H1 (cell line): ENCODE data around the gene LMAN1. TPM values are rescaled to one million over a fixed set of nuclear protein-coding genes. Genes with fewer than 3 reads are reported as not detected.
A peak's percentile ranks its signal among the peaks of the same experiment; 100 is the strongest.

Source experiments
- CTCF ChIA-PET: fragments of 300-600 bp; sonication (Branson Sonifier 250); formaldehyde crosslinking; loops from one replicate; lab custom pipeline; 2021; ENCODE audit not compliant: partially characterized antibody; lab: Charles Lee
- POLR2A ChIA-PET: fragments of 300-600 bp; sonication (Branson Sonifier 250); formaldehyde crosslinking; loops from one replicate; lab custom pipeline; 2021; ENCODE audit warnings: inconsistent platforms; ENCODE audit not compliant: partially characterized antibody; lab: Charles Lee
- DNase-seq, 2 experiments: peaks; one replicate each; pipeline versions ENCODE4 v3.0.0 to v3.0.0-alpha.2; 2010 to 2022; ENCODE audit warnings: low spot score in 2 of 2, low read depth in 1 of 2, mixed read lengths in 1 of 2
- FAIRE-seq: peaks from 2 replicates; lab custom pipeline; 2011; peaks lifted over from hg19 to GRCh38; lab: Jason Lieb, UNC
- H2AFZ ChIP-seq: 2 replicates; pipeline ENCODE4 v1.8.1; 2012; ENCODE audit warnings: low read length, inconsistent platforms
- H2AK5ac ChIP-seq: 2 replicates; pipeline ENCODE4 v1.6.1; 2013; ENCODE audit warnings: low read depth, low read length
- H2BK120ac ChIP-seq: replicated peaks from 2 replicates; pipeline ENCODE3; 2013; ENCODE audit warnings: low read depth, low read length, inconsistent platforms
- H2BK12ac ChIP-seq: 2 replicates; pipeline ENCODE4 v1.6.1; 2013; ENCODE audit warnings: low read depth, low read length
- H2BK15ac ChIP-seq: 2 replicates; pipeline ENCODE4 v1.6.1; 2013; ENCODE audit warnings: low read length
- H2BK20ac ChIP-seq: 2 replicates; pipeline ENCODE4 v1.6.1; 2013; ENCODE audit warnings: low read length
- H2BK5ac ChIP-seq: 2 replicates; pipeline ENCODE4 v1.6.1; 2013; ENCODE audit warnings: low read depth, low read length
- H3K14ac ChIP-seq: 2 replicates; pipeline ENCODE4 v1.6.1; 2013; ENCODE audit warnings: inconsistent platforms; ENCODE audit not compliant: insufficient read length
- H3K18ac ChIP-seq: 2 replicates; pipeline ENCODE4 v1.6.1; 2013; ENCODE audit warnings: low read length; ENCODE audit errors: extremely low read depth
- H3K23ac ChIP-seq: 2 replicates; pipeline ENCODE4 v1.6.1; 2013; ENCODE audit warnings: inconsistent platforms; ENCODE audit not compliant: insufficient read length
- H3K23me2 ChIP-seq: 2 replicates; pipeline ENCODE4 v1.6.1; 2013; ENCODE audit warnings: low read depth, low read length
- H3K27ac ChIP-seq: 2 replicates; pipeline ENCODE4 v1.6.1; 2011; ENCODE audit warnings: low read depth, low read length, inconsistent platforms
- H3K27me3 ChIP-seq, 4 experiments: replicated peaks in 1 of 4; 1 replicate in 1 of 4; 2 replicates in 3 of 4; pipeline versions ENCODE4 v1.6.1 to v1.8.1; 2011 to 2013; ENCODE audit warnings: low read length in 3 of 4, mild to moderate bottlenecking in 3 of 4, inconsistent platforms in 2 of 4, mixed read lengths in 2 of 4, moderate library complexity in 1 of 4; ENCODE audit not compliant: control insufficient read depth in 3 of 4, insufficient read depth in 3 of 4; ENCODE audit errors: extremely low read depth in 1 of 4
- H3K36me3 ChIP-seq, 4 experiments: 2 replicates each; pipeline versions ENCODE4 v1.6.1 to v1.8.1; 2011 to 2013; ENCODE audit warnings: mild to moderate bottlenecking in 4 of 4, low read length in 3 of 4, moderate library complexity in 2 of 4, control low read depth in 1 of 4, inconsistent platforms in 1 of 4; ENCODE audit not compliant: insufficient read depth in 4 of 4, control insufficient read depth in 2 of 4
- H3K4ac ChIP-seq: replicated peaks from 2 replicates; pipeline ENCODE3; 2013; ENCODE audit warnings: low read length, low read depth, mixed read lengths, inconsistent platforms; ENCODE audit not compliant: insufficient read length
- H3K4me1 ChIP-seq, 4 experiments: replicated peaks in 1 of 4; 1 replicate in 1 of 4; 2 replicates in 3 of 4; pipeline versions ENCODE4 v1.6.1 to v1.8.1; 2011 to 2013; ENCODE audit warnings: low read length in 3 of 4, inconsistent platforms in 2 of 4, mixed read lengths in 1 of 4; ENCODE audit not compliant: insufficient read depth in 4 of 4, control insufficient read depth in 3 of 4
- H3K4me2 ChIP-seq, 2 experiments: 2 replicates each; pipeline versions ENCODE4 v1.6.1 to v1.8.1; 2011 to 2013; ENCODE audit warnings: low read depth in 2 of 2, low read length in 2 of 2, control low read depth in 1 of 2, inconsistent platforms in 1 of 2, mild to moderate bottlenecking in 1 of 2; ENCODE audit not compliant: insufficient read depth in 1 of 2
- H3K4me3 ChIP-seq, 4 experiments: fragments of 200-600, 300-600 bp in 1 of 4; sonication (generic), shearing (Covaris generic), sonication (Bioruptor Twin) in 1 of 4; 2 replicates each; pipeline versions ENCODE4 v1.5.1 to v1.8.1; 2011 to 2016; ENCODE audit warnings: low read length in 4 of 4, low read depth in 3 of 4, control low read depth in 2 of 4, inconsistent platforms in 2 of 4, mild to moderate bottlenecking in 2 of 4, mixed read lengths in 1 of 4, moderate library complexity in 1 of 4; ENCODE audit not compliant: insufficient read depth in 2 of 4; ENCODE audit errors: extremely low read depth in 1 of 4
- H3K56ac ChIP-seq: replicated peaks from 2 replicates; pipeline ENCODE3; 2013; ENCODE audit warnings: low read depth, mild to moderate bottlenecking, mixed read lengths, low read length, inconsistent platforms; ENCODE audit not compliant: insufficient read length
- H3K79me1 ChIP-seq: 2 replicates; pipeline ENCODE4 v1.6.1; 2013; ENCODE audit warnings: low read depth, low read length, control low read depth
- H3K79me2 ChIP-seq, 2 experiments: 2 replicates each; pipeline versions ENCODE4 v1.6.1 to v1.8.1; 2012 to 2013; ENCODE audit warnings: low read length in 2 of 2, mild to moderate bottlenecking in 2 of 2, inconsistent platforms in 1 of 2; ENCODE audit not compliant: insufficient read depth in 2 of 2, control insufficient read depth in 1 of 2
- H3K9ac ChIP-seq, 4 experiments: replicated peaks in 1 of 4; 1 replicate in 1 of 4; 2 replicates in 3 of 4; pipeline versions ENCODE4 v1.6.1 to v1.8.1; 2011 to 2013; ENCODE audit warnings: low read depth in 3 of 4, low read length in 3 of 4, control low read depth in 2 of 4, mild to moderate bottlenecking in 2 of 4, moderate library complexity in 2 of 4, inconsistent platforms in 1 of 4; ENCODE audit errors: extremely low read depth in 1 of 4
- H3K9me3 ChIP-seq, 2 experiments: 2 replicates each; pipeline versions ENCODE4 v1.6.1 to v1.8.1; 2012 to 2013; ENCODE audit warnings: mild to moderate bottlenecking in 2 of 2, moderate library complexity in 2 of 2, control low read depth in 1 of 2, inconsistent platforms in 1 of 2, low read depth in 1 of 2, low read length in 1 of 2, mixed read lengths in 1 of 2; ENCODE audit not compliant: insufficient read depth in 2 of 2
- H4K20me1 ChIP-seq, 2 experiments: replicated peaks in 1 of 2; 2 replicates each; pipeline versions ENCODE3 to v1.8.1; 2011 to 2013; ENCODE audit warnings: inconsistent platforms in 2 of 2, low read length in 2 of 2, mild to moderate bottlenecking in 1 of 2; ENCODE audit not compliant: insufficient read depth in 2 of 2, control insufficient read depth in 1 of 2
- H4K5ac ChIP-seq: 2 replicates; pipeline ENCODE4 v1.6.1; 2013; ENCODE audit warnings: low read length, low read depth, mixed read lengths, inconsistent platforms; ENCODE audit not compliant: insufficient read length
- H4K8ac ChIP-seq: 2 replicates; pipeline ENCODE4 v1.8.0; 2013; ENCODE audit warnings: mild to moderate bottlenecking, moderate library complexity, low read length, inconsistent platforms; ENCODE audit not compliant: insufficient read depth; ENCODE audit errors: extremely low read depth
- H4K91ac ChIP-seq: replicated peaks from 2 replicates; pipeline ENCODE3; 2013; ENCODE audit warnings: low read length, mixed read lengths, inconsistent platforms; ENCODE audit not compliant: insufficient read length
- BACH1 ChIP-seq: IDR thresholded peaks from 2 replicates; pipeline ENCODE4 v1.6.1; 2012; ENCODE audit warnings: low read length, improper control_type of control experiment
- CBX8 ChIP-seq: fragments of 300-800, 300-1000 bp; sonication (generic); IDR thresholded peaks from 2 replicates; pipeline ENCODE4 v1.7.1; 2016; ENCODE audit warnings: low read depth, low read length, borderline replicate concordance
- EP300 ChIP-seq, 2 experiments: IDR thresholded peaks; 1 replicate in 1 of 2; 2 replicates in 1 of 2; pipeline ENCODE4 v1.6.1; 2011 to 2012; ENCODE audit warnings: low read depth in 2 of 2, low read length in 2 of 2, mild to moderate bottlenecking in 2 of 2, borderline replicate concordance in 1 of 2, inconsistent platforms in 1 of 2, moderate library complexity in 1 of 2
- KDM1A ChIP-seq: fragments of 200-600, 300-600 bp; sonication (generic); IDR thresholded peaks from 2 replicates; pipeline ENCODE4 v1.7.1; 2016; ENCODE audit warnings: mild to moderate bottlenecking, low read length, borderline replicate concordance
- POLR2A ChIP-seq, 2 experiments: IDR thresholded peaks; 1 replicate in 1 of 2; 2 replicates in 1 of 2; pipeline ENCODE4 v1.6.1; 2011; ENCODE audit warnings: low read depth in 2 of 2, low read length in 2 of 2, mild to moderate bottlenecking in 2 of 2; ENCODE audit errors: control extremely low read depth in 1 of 2
- RXRA ChIP-seq: IDR thresholded peaks from 2 replicates; pipeline ENCODE4 v1.6.1; 2011; ENCODE audit warnings: low read depth, mild to moderate bottlenecking, low read length, moderate library complexity; ENCODE audit not compliant: insufficient read depth
- TAF1 ChIP-seq: IDR thresholded peaks from 2 replicates; pipeline ENCODE4 v1.6.1; 2011; ENCODE audit warnings: mild to moderate bottlenecking, low read depth, low read length
- WGBS, 2 experiments: shearing (Covaris generic) in 1 of 2; methylation state at CpG; one replicate each; pipeline versions ENCODE4 v1.1.6 to v1.1.7; 2013 to 2015; ENCODE audit warnings: low lambda C conversion rate in 2 of 2, mixed read lengths in 2 of 2, inconsistent platforms in 1 of 2, low coverage in 1 of 2, missing lambda C conversion rate in 1 of 2; ENCODE audit not compliant: insufficient replicate concordance in 2 of 2, insufficient coverage in 1 of 2, insufficient read length in 1 of 2; ENCODE audit errors: extremely low coverage in 1 of 2, missing lambda C conversion rate in 1 of 2; 5-methylcytosine and 5-hydroxymethylcytosine counted together
- polyA plus RNA-seq, 7 experiments: library from polyadenylated mRNA; depleted of rRNA in 3 of 7; stranded (reverse) in 5 of 7; unstranded in 2 of 7; fragments of >200 nt in 5 of 7; fragments of 200-250 nt in 2 of 7; gene quantifications; 1 replicate in 5 of 7; 2 replicates in 1 of 7; 4 replicates in 1 of 7; pipeline versions ENCODE4 v1.2.1 to v1.2.3, GENCODE V29; 2011 to 2013; ENCODE audit warnings: missing spikeins in 2 of 7, mixed read lengths in 2 of 7
- total RNA-seq: library from RNA; stranded (reverse); fragmentation: NEBNext Ultra II Directional; extraction: Animal tissue kit (Norgen Biotek cat#: 25700); gene quantifications from 2 replicates; pipeline ENCODE4 v1.2.1, GENCODE V29; 2021

LMAN1 gene
- total and polyA plus RNA-seq, 2 of the 8 experiments (the other 6 are each of a cell fraction or from before 2014, with no cell fraction given) = 20.3 to 73.6 TPM

- H3K4me3 ChIP-seq = no peak overlapping the region
- FAIRE-seq (no peak), DNase-seq (no peak)
- H3K9ac ChIP-seq = no peak overlapping the region
- H3K9me3 ChIP-seq = no peaks in the 10 kb centered on the region
- H3K27me3 ChIP-seq = peaks cover 0 to 11% (median 3%) of the 10 kb centered on the region in 4 experiments; a peak in 5 of 7 replicates
- peak overlapping the region; percentile 5; the same call in 1 of the 2 replicates for H2AFZ ChIP-seq
- H3K56ac ChIP-seq = no peak overlapping the region
- H3K23me2 ChIP-seq = no peaks in the 10 kb centered on the region
- 74% methylated on average over 5 of the region's 5 CpGs; no CpG with 5 or more reads in 1 of the 2 experiments for WGBS, 2 experiments
- no peaks in the 10 kb centered on the region for H3K79me1 ChIP-seq
- no peak overlapping the region for H2AK5ac ChIP-seq
- no peak overlapping the region for H2BK20ac ChIP-seq
- no peak overlapping the region for H3K14ac ChIP-seq
- no peak overlapping the region for H2BK12ac ChIP-seq
- no peak overlapping the region for H3K18ac ChIP-seq
- no peak overlapping the region for H3K27ac ChIP-seq
- no peak overlapping the region for H3K4ac ChIP-seq
- H3K4me1 ChIP-seq = peaks cover 0 to 3% (median 0%) of the 10 kb centered on the region in 4 experiments; a peak in 1 of 7 replicates
- H3K4me2 ChIP-seq = no peak overlapping the region
- no peak overlapping the region for H4K91ac ChIP-seq
- TF ChIP-seq CBX8 (no peak), TAF1 (no peak), KDM1A (no peak), BACH1 (no peak), POLR2A (IDR thresholded peaks at IDR 0.05; ENCODE audit: control extremely low read depth in 1 of 2, low read depth in 2 of 2, low read length in 2 of 2) (no peak), EP300 (IDR thresholded peaks at IDR 0.05; ENCODE audit: borderline replicate concordance in 1 of 2, low read depth in 2 of 2, low read length in 2 of 2) (no peak), RXRA (no peak)
- no peak overlapping the region for H2BK5ac ChIP-seq
- H4K20me1 ChIP-seq = no peaks in the 10 kb centered on the region
- ChIA-PET CTCF (interaction anchor here (1.9 kb wide), 1 partner anchor 9 kb away, joined by 5 read pairs; no protein-coding TSS in a partner anchor), POLR2A (no interaction called here)
- no peak overlapping the region for H2BK15ac ChIP-seq
- H3K79me2 ChIP-seq = no peaks in the 10 kb centered on the region
- no peak overlapping the region for H4K5ac ChIP-seq
- no peak overlapping the region for H4K8ac ChIP-seq
- H2BK120ac ChIP-seq = no peak overlapping the region
- no peaks in the 10 kb centered on the region for H3K36me3 ChIP-seq
- H3K23ac ChIP-seq = no peak overlapping the region
Measured at GRCh38 chr18:59380706-59381105, 21.6 kb upstream of the LMAN1 start.
